Esophagus muscularis mucosa (tissue), 3 donors: ENCODE results near the gene HCK.

Source experiments
- EP300 ChIP-seq: sonication (generic); formaldehyde crosslinking; IDR thresholded peaks from one replicate; pipeline ENCODE4 v1.6.1; 2017; ENCODE audit warnings: antibody characterized with exemption
- TF ChIP-seq, protein P1 (sequence below), 3 experiments: fragments of 200-600 bp in 2 of 3; fragments of 450-650 bp in 1 of 3; sonication (generic) in 2 of 3; IDR thresholded peaks; one replicate each; pipeline ENCODE4 v1.5.1; 2017 to 2019; ENCODE audit warnings: antibody characterized with exemption in 3 of 3, mild to moderate bottlenecking in 2 of 3, moderate library complexity in 1 of 3

GRCh38 chr20:32124916-32125454 lies 72.9 kb downstream of the HCK start:
- TF ChIP-seq, protein P1, sequence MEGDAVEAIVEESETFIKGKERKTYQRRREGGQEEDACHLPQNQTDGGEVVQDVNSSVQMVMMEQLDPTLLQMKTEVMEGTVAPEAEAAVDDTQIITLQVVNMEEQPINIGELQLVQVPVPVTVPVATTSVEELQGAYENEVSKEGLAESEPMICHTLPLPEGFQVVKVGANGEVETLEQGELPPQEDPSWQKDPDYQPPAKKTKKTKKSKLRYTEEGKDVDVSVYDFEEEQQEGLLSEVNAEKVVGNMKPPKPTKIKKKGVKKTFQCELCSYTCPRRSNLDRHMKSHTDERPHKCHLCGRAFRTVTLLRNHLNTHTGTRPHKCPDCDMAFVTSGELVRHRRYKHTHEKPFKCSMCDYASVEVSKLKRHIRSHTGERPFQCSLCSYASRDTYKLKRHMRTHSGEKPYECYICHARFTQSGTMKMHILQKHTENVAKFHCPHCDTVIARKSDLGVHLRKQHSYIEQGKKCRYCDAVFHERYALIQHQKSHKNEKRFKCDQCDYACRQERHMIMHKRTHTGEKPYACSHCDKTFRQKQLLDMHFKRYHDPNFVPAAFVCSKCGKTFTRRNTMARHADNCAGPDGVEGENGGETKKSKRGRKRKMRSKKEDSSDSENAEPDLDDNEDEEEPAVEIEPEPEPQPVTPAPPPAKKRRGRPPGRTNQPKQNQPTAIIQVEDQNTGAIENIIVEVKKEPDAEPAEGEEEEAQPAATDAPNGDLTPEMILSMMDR (IDR thresholded peaks at IDR 0.05), result no peak
- TF ChIP-seq EP300, result no peak
